Breast epithelium (tissue), 3 donors: ENCODE measurements around the gene CYREN.

ENCODE experiments used
- POLR2AphosphoS5 ChIP-seq, 3 donors: sonication (generic); formaldehyde crosslinking; IDR thresholded peaks; one replicate each; pipeline ENCODE4 v1.6.1; 2017; ENCODE audit warnings: antibody characterized with exemption in 3 of 3
- TF ChIP-seq, protein P1 (sequence below), 3 donors: fragments of 450-650 bp; IDR thresholded peaks; one replicate each; pipeline ENCODE4 v1.5.1; 2016 to 2017; ENCODE audit warnings: antibody characterized with exemption in 3 of 3, mild to moderate bottlenecking in 3 of 3, moderate library complexity in 3 of 3

- TF ChIP-seq, protein P1, sequence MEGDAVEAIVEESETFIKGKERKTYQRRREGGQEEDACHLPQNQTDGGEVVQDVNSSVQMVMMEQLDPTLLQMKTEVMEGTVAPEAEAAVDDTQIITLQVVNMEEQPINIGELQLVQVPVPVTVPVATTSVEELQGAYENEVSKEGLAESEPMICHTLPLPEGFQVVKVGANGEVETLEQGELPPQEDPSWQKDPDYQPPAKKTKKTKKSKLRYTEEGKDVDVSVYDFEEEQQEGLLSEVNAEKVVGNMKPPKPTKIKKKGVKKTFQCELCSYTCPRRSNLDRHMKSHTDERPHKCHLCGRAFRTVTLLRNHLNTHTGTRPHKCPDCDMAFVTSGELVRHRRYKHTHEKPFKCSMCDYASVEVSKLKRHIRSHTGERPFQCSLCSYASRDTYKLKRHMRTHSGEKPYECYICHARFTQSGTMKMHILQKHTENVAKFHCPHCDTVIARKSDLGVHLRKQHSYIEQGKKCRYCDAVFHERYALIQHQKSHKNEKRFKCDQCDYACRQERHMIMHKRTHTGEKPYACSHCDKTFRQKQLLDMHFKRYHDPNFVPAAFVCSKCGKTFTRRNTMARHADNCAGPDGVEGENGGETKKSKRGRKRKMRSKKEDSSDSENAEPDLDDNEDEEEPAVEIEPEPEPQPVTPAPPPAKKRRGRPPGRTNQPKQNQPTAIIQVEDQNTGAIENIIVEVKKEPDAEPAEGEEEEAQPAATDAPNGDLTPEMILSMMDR (IDR thresholded peaks at IDR 0.05), result no peak
- TF ChIP-seq POLR2AphosphoS5 (IDR thresholded peaks at IDR 0.05), result no peak
These were observed 41.6 kb downstream of the CYREN start for GRCh38 chr7:135128931-135129330.
